ENCODE results near the gene RIPOR2. TPM values are rescaled to one million over a fixed set of nuclear protein-coding genes. Genes with fewer than 3 reads are reported as not detected.
"Not testable (repeated sequence)": the region's sequence is repeated elsewhere in the genome, so short reads cannot be mapped to it uniquely, and the experiment has no call there.

Gene RIPOR2
- polyA plus RNA-seq, 12 donors = 22.2 to 39.9 (median 29.9) TPM; not detected in 1

DNA sequence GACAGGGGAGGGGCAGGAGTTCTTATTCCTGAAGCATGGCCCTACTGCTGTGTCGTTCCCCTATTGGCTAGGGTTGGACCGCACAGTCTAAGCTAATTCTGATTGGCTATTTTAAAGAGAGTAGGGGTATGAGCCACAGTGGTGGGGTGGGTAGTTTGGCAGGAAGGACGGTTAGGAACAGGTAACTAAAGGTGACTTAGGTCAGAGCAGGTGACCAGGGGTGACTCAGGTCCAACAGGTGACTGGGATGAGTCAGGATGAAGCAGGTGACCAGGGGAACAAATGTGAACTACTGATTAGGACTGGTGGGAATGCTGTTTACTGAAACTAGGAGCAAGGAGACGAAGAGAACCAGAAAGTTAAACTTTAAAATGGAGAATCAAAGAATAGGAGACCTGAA lies 58.0 kb downstream of the RIPOR2 start:
- not testable (repeated sequence) for DNase-seq

- DNase-seq = no peak
These were observed 59.0 kb downstream of the RIPOR2 start for GRCh38 chr6:24876499-24877465.

DNA sequence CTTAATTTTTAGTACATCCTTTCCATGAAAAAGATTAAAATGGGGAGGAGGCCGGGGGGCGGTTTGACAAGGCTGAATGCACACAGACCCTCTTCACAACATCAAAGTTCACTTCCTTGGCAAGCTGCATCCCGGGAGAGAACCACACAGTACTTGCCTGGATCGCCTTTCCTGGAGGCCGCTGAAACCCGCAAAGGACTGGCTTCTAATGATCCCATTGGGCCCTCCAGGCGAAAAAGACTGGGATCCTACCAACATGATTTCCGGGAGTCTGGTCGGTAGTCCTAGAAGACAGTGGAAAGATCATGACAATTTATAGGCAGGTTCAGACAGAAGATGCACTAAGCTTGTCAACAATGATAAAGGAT lies 60.2 kb downstream of the RIPOR2 start:
- no peak for DNase-seq

- peak; percentile 80 for DNase-seq
These were observed 60.8 kb downstream of the RIPOR2 start for GRCh38 chr6:24874776-24875533.

GRCh38 chr6:24874128-24874527 lies 61.6 kb downstream of the RIPOR2 start:
- DNase-seq = no peak

- no peak for DNase-seq
These were observed 63.0 kb downstream of the RIPOR2 start for GRCh38 chr6:24872779-24873178.

DNA sequence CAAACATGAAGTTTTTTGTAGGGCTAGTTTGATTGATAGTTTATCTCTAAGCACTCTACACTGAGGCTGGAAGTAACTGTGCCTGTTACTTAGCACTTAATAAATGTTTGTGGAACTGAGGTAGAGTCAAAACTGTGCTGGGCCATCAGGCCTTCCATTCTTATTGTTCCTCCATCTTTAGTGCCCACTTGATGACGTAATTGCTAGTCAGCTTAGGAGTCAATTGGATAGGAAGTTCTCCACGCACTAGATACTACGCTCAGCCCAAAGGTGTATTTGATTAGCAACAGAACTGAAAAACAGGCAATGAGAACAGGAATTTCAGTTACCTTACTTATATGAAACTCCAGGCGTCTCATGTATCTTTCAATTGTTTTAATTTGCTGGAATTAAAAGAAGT lies 67.0 kb downstream of the RIPOR2 start:
- no peak for DNase-seq

DNA sequence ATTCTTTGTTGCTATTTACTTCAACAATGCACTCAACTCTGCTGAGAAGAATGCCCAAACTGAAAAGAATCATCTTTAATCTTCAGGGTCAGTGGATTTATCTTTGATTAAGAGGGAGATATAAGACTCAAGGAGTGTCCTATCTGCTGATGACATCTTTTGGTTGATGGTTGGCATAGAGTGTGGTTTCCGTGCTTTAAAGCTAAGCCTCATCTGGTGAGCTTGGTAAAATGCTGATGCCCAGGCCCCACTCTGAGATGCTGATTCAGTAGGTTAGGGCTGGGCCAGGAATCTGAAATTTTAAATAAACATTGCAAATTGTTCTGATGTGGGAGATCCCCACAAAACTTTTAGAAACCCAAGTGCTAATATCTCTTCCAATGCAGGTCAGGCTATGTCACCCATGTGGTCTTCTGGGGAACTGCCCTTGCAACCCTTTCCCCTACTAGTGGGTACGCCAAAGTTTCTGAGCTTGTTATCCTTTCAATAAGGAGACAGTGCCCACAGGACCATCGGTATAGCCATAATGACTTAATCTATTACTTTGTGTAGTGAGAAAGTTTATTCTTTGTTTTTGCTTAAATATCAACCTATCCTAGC lies 68.6 kb downstream of the RIPOR2 start:
- no peak for DNase-seq

DNA sequence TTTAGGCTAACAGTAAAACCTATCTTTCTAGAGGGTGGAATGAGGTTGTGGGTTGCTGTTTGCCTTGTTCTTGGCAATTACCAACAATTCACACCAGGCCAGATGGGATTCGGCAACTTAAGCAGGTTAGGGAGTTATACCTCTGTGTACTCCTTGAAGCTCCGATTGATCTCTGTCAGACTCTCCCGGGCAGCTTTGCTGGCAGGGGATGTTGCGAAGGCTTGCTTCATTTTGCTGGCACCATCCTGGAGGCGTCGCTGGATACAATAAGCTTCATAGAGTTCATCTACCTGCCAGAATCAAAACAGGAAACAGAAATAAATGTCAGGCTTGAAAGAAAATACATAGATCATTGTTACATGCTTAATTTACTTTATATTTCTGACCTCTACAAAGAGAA lies 70.6 kb downstream of the RIPOR2 start:
- DNase-seq = no peak

- peak; percentile 63 for DNase-seq
These were observed 71.4 kb downstream of the RIPOR2 start for GRCh38 chr6:24864343-24864742.

DNA sequence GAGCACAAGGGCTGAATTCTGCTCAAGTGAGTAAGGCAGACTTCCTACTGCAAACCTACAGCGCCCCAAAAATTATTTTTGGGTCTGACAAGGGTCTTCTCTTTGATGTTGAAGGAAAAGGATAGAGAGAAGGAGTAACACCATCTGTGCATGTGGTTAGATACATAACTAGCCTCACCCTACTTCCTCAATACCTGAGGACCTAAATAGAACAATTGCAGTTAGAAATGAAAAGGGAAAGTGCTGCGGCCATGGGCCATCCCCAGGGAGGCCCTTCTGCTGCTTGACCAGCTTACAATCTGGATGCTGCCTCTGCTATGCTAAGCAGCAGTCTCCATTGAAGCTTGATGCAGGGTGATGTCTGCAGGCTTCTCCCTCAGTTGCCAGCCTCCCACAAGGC lies 73.8 kb downstream of the RIPOR2 start:
- DNase-seq = no peak

- no peak for DNase-seq
These were observed 76.1 kb downstream of the RIPOR2 start for GRCh38 chr6:24859608-24860200.

DNA sequence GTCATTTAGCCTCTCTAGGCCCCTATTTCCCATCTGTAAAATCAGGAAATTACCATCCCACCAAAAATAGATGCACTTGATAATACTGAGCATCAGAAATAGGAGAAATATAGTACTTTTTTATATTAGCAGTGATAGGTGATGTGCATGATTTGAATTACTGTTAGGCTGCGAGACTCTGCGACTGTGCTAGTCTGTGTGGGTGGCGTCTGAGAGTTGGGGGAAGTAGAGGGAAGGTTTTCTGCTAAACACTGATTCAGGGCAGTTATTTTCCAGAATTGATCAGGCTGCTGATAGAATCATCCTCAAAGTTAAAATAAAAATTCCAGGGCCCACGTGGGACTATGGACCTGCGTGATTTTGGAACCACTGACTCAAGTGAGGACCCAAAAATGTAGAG lies 76.6 kb downstream of the RIPOR2 start:
- DNase-seq = no peak

- no peak for DNase-seq
These were observed 77.5 kb downstream of the RIPOR2 start for GRCh38 chr6:24858177-24858653.

GRCh38 chr6:24856901-24857670 lies 78.7 kb downstream of the RIPOR2 start:
- DNase-seq = no peak

GRCh38 chr6:24856246-24856599 lies 79.5 kb downstream of the RIPOR2 start:
- no peak for DNase-seq

GRCh38 chr6:24855395-24856245 lies 80.1 kb downstream of the RIPOR2 start:
- DNase-seq = peak; percentile 80

GRCh38 chr6:24854077-24854666 lies 81.6 kb downstream of the RIPOR2 start:
- no peak for DNase-seq

- no peak for DNase-seq
These were observed 84.7 kb downstream of the RIPOR2 start for GRCh38 chr6:24851086-24851485.

DNA sequence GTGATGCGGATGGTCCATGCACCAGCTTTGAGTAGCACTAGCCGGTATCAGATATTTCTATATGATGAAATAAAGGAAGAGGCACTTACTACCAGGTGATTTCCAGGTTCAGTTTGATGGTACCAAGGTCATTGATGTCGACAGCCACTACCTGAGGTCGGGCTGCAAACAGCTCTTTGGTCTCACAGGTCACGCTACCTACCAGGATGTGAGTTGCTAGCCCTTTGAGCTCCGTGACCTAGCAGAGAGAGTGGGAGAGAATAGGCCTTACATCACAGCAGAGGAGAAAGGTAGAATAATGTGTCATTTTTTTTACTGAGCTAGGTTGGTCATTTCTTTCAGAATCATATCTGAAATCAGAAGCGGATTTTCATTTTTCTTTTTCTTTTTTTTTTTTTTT lies 86.0 kb downstream of the RIPOR2 start:
- no peak for DNase-seq
